ENCODE results near the gene ZNF189. TPM values are rescaled to one million over a fixed set of nuclear protein-coding genes. Genes with fewer than 3 reads are reported as not detected.

Gene ZNF189
- total RNA-seq, 3 donors from 2014 or later, result 13.1 to 27.9 (median 17.7) TPM

DNA sequence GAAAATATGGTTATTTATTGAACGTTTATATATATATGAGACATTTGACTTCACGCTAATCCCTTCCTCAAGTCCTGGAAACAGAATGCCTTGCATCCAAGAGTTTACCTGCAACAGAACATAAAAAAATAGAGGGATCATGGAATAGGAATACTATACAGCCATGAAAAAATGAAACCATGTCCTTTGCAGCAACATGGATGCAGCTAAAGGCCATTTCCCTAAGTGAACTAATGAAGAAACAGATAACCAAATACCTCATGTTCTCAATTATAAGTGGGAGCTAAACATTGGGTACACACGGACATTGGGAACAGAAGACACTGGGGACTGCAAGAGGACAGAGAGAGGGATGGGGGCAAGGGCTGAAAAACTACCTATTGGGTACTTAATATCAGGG, 26.8 kb upstream of the ZNF189 start:
- intact Hi-C loops (cut with DNase I, micrococcal nuclease), result no loop called here
- H3K36me3 ChIP-seq (ENCODE audit: low read depth), result no peaks in the 10 kb centered on the region
- no peaks in the 10 kb centered on the region for H3K4me1 ChIP-seq (ENCODE audit: low read depth)
- no peak overlapping the region for H3K4me3 ChIP-seq
- TF ChIP-seq, protein P1, sequence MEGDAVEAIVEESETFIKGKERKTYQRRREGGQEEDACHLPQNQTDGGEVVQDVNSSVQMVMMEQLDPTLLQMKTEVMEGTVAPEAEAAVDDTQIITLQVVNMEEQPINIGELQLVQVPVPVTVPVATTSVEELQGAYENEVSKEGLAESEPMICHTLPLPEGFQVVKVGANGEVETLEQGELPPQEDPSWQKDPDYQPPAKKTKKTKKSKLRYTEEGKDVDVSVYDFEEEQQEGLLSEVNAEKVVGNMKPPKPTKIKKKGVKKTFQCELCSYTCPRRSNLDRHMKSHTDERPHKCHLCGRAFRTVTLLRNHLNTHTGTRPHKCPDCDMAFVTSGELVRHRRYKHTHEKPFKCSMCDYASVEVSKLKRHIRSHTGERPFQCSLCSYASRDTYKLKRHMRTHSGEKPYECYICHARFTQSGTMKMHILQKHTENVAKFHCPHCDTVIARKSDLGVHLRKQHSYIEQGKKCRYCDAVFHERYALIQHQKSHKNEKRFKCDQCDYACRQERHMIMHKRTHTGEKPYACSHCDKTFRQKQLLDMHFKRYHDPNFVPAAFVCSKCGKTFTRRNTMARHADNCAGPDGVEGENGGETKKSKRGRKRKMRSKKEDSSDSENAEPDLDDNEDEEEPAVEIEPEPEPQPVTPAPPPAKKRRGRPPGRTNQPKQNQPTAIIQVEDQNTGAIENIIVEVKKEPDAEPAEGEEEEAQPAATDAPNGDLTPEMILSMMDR (IDR thresholded peaks at IDR 0.05), result no peak
- ATAC-seq (no peak), DNase-seq (no peak)
- H3K9me3 ChIP-seq, result no peaks in the 10 kb centered on the region

DNA sequence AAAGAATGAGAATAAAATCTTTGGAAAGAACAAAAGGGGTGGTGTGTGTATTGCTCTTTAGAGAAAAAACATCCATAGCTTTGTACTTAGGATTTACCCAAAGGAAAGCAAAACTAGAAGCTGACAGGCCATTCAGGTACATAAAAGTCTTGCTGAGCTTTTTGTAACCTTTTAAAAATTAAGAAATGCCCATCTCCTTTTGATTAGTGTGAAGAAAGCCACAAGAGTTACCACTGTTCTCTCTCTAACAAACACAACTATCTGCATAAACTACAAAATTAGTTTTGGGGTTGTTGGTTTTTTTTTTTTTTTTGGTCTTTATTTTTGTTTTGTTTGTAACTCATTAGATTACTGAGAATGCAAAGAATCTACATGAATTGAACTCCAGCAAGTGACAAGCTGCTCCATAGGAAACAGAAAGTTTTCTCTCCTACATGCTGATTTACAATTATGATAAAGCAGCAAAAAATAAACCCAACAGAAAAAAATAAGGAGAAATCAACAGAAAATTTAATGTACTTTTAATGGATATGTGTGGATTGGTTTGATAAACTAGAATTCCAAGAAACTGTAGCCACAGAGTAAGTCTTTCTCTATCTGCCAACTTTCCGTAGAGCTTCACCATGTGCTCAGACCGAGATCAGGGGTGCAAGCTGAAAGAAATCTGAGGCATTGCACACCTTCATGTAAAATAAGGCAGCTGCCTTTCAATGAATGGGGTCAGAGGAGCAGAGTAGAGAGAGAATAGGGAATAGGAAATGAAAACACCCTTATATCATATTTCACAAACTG, 26.1 kb upstream of the ZNF189 start:
- TF ChIP-seq, protein P1 (IDR thresholded peaks at IDR 0.05), result no peak
- Histone ChIP-seq H3K36me3 (ENCODE audit: low read depth) (no peaks in the 10 kb centered on the region), H3K9me3 (no peaks in the 10 kb centered on the region), H3K4me1 (ENCODE audit: low read depth) (no peaks in the 10 kb centered on the region), H3K4me3 (no peak overlapping the region)
- DNase-seq (no peak), ATAC-seq (no peak)
- intact Hi-C loops (cut with DNase I, micrococcal nuclease), result no loop called here

DNA sequence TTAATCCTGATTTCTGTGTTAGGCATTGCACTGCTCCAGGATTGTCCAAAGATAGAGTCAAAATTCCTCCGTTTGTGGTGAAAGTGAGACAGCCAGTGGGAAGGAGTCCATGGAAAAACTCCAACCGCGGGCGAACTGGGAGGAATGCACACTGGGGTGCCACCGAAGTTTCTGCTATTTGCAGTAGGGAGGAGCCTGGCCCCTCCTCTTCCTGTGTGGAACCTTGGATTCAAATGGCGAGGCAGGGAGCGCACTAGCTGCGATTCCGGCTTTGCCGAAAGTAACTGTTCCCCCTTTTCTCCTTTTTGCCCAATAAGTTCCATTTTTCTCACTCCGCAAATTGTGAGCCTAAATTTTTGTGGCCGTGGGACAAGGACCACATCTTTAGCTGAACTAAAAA, 23.1 kb upstream of the ZNF189 start:
- ATAC-seq, result no peak

DNA sequence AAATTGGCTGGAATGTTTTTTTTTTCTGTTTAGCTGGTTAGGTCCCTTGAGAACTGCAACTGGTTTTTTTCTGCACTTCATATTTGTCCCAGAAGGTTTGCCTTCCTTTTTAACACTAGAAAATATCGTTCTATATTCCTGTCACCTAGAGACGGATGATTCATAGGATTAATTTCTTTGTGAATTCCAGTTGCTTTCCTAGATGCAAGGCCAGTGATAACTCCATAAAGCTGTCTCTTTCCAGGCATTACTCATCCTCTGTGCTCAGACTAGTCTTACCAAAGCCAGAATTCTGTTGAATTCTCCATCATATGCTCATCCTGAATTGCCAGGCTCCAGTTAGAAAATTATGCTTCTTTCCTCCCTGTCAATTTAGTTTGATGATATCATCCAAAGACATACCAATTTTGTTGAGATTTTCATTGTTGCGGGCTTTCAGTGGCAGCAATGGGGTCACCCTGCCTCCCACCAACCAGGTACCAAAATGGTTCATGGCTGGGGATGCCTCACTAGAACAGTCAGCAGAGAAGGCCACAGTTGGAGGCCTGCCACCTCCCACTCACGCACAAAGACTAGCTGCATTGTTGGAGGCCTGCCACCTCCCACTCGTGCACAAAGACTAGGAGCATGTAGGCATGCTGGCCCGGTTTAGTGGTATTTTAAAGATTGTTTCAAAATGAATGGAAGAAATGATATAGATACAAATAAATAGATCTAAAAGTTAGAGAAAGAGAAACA, 22.4 kb upstream of the ZNF189 start:
- no peak for ATAC-seq

More for the DNA sequence above, 23.1 kb upstream of the ZNF189 start:
- no peaks in the 10 kb centered on the region for H3K9me3 ChIP-seq
- no peak overlapping the region for H3K4me3 ChIP-seq
- H3K4me1 ChIP-seq (ENCODE audit: low read depth), result no peaks in the 10 kb centered on the region
- DNase-seq, result no peak
- intact Hi-C loops (cut with DNase I, micrococcal nuclease), result no loop called here
- TF ChIP-seq, protein P1 (IDR thresholded peaks at IDR 0.05), result no peak
- H3K36me3 ChIP-seq (ENCODE audit: low read depth), result no peaks in the 10 kb centered on the region

DNA sequence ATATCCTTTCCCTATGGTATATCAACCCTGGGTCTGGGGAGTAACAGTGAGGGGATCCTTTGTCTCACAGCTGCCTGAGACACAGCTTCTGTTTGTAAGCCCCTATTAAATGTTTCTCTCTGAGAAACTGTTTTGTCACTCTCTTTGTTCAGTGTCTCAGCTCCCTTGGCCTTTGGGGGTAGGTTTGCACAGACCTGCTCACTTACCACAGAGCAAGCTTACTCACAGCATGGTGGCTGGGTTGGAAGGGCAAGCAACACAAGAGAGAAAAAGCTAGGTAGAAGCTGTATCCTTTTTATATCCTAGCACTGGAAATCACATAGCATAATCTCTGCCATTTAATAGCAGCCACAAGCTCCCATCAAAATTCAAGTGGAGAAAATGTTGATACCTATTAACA, 18.4 kb upstream of the ZNF189 start:
- peaks cover 8% of the 10 kb centered on the region for H3K9me3 ChIP-seq
- no peak for DNase-seq
- H3K4me1 ChIP-seq (ENCODE audit: low read depth), result no peaks in the 10 kb centered on the region
- intact Hi-C loops (cut with DNase I, micrococcal nuclease), result no loop called here
- TF ChIP-seq, protein P1 (IDR thresholded peaks at IDR 0.05), result no peak
- no peak overlapping the region for H3K4me3 ChIP-seq
- H3K36me3 ChIP-seq (ENCODE audit: low read depth), result no peaks in the 10 kb centered on the region
- ATAC-seq, result no peak

More for the DNA sequence above, 22.4 kb upstream of the ZNF189 start:
- H3K36me3 ChIP-seq (ENCODE audit: low read depth), result no peaks in the 10 kb centered on the region
- intact Hi-C loops (cut with DNase I, micrococcal nuclease), result no loop called here
- H3K4me1 ChIP-seq (ENCODE audit: low read depth), result no peaks in the 10 kb centered on the region
- TF ChIP-seq, protein P1 (IDR thresholded peaks at IDR 0.05), result no peak
- H3K9me3 ChIP-seq, result no peaks in the 10 kb centered on the region
- no peak overlapping the region for H3K4me3 ChIP-seq
- DNase-seq, result no peak

Measured in mucosa of descending colon (tissue), 3 donors.